Measurements from ENCODE around the gene PXMP2. TPM values are rescaled to one million over a fixed set of nuclear protein-coding genes. Genes with fewer than 3 reads are reported as not detected.

Gene PXMP2
- total RNA-seq, 3 donors from 2014 or later, result 29.0 to 50.9 (median 31.8) TPM

DNA sequence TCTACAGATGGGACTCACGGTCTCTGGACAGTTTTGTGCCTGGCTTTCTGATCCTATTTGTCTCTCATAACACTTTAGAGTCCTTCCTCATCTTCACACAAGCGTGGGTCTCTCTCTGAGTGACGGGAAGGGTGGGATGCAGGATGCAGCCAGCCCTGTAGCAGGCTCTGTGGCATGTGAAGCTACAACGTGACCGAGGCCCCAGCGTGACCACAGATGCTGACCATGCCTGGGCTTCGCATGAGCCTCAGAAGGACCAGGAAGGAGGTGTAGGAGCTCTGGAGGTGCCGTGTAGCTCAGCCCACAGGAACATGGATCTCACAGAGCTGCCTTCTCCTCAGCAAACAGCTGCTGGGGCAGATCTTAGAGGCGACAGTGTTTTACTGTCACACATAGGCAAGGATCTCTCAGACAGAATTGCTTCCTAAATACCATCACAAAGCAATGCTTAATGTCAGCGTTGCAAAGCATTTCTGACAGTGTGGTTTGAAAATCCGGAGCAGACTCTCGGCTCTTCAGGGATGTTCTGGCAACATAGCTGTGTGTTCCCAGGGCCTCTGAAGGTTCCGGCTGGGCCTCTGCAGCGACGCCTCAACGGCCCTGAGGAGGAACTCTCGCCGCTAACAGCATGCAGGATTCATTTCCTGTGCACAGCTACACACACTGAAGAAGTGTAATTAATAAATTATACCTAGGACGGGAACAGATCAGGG, 52.4 kb downstream of the PXMP2 start:
- DNase-seq (ENCODE audit: low spot score in 2 of 2), result no peak

GRCh38 chr12:132740313-132740646, 52.9 kb downstream of the PXMP2 start:
- intact Hi-C loops (cut with DNase I; ENCODE audit: low total_unique reads), result no loop called here
- peaks cover 11% of the 10 kb centered on the region for H3K36me3 ChIP-seq
- DNase-seq (ENCODE audit: low spot score in 2 of 2), result no peak

More for the DNA sequence above, 52.4 kb downstream of the PXMP2 start:
- no peaks in the 10 kb centered on the region for H3K4me1 ChIP-seq
- no peak overlapping the region for H3K4me3 ChIP-seq
- intact Hi-C loops (cut with DNase I; ENCODE audit: low total_unique reads), result no loop called here
- TF ChIP-seq POLR2A (IDR thresholded peaks at IDR 0.05), result no peak
- no peak for TF ChIP-seq POLR2AphosphoS5 (IDR thresholded peaks at IDR 0.05)
- no peak for TF ChIP-seq CTCF (IDR thresholded peaks at IDR 0.05)
- H3K27ac ChIP-seq, result no peak overlapping the region
- H3K27me3 ChIP-seq, result no peaks in the 10 kb centered on the region
- H3K9me3 ChIP-seq, result no peaks in the 10 kb centered on the region
- H3K36me3 ChIP-seq, result peaks cover 11% of the 10 kb centered on the region

GRCh38 chr12:132740652-132741051, 53.3 kb downstream of the PXMP2 start:
- Histone ChIP-seq H3K27ac (no peak overlapping the region), H3K27me3 (no peaks in the 10 kb centered on the region), H3K4me3 (no peak overlapping the region), H3K4me1 (no peaks in the 10 kb centered on the region), H3K9me3 (no peaks in the 10 kb centered on the region), H3K36me3 (peaks cover 11% of the 10 kb centered on the region)
- TF ChIP-seq POLR2AphosphoS5 (IDR thresholded peaks at IDR 0.05), result no peak
- TF ChIP-seq CTCF (IDR thresholded peaks at IDR 0.05), result no peak
- TF ChIP-seq POLR2A (IDR thresholded peaks at IDR 0.05), result no peak
- no peak for DNase-seq (ENCODE audit: low spot score in 2 of 2)
- intact Hi-C loops (cut with DNase I; ENCODE audit: low total_unique reads), result no loop called here

More at GRCh38 chr12:132740313-132740646, 52.9 kb downstream of the PXMP2 start:
- Histone ChIP-seq H3K4me3 (no peak overlapping the region), H3K27ac (no peak overlapping the region), H3K4me1 (no peaks in the 10 kb centered on the region), H3K9me3 (no peaks in the 10 kb centered on the region), H3K27me3 (no peaks in the 10 kb centered on the region)
- TF ChIP-seq POLR2AphosphoS5 (IDR thresholded peaks at IDR 0.05), result no peak
- TF ChIP-seq POLR2A (IDR thresholded peaks at IDR 0.05), result no peak
- no peak for TF ChIP-seq CTCF (IDR thresholded peaks at IDR 0.05)

- TF ChIP-seq CTCF (IDR thresholded peaks at IDR 0.05), result no peak
- TF ChIP-seq POLR2AphosphoS5 (IDR thresholded peaks at IDR 0.05), result no peak
- TF ChIP-seq POLR2A (IDR thresholded peaks at IDR 0.05), result no peak
- Histone ChIP-seq H3K36me3 (peaks cover 11% of the 10 kb centered on the region), H3K4me1 (no peaks in the 10 kb centered on the region), H3K9me3 (no peaks in the 10 kb centered on the region), H3K27me3 (no peaks in the 10 kb centered on the region), H3K27ac (no peak overlapping the region), H3K4me3 (no peak overlapping the region)
- intact Hi-C loops (cut with DNase I; ENCODE audit: low total_unique reads), result no loop called here
- DNase-seq (ENCODE audit: low spot score in 2 of 2), result no peak
Measured at GRCh38 chr12:132741620-132742019, 54.2 kb downstream of the PXMP2 start.

- H3K36me3 ChIP-seq, result peaks cover 11% of the 10 kb centered on the region
- DNase-seq (ENCODE audit: low spot score in 2 of 2), result no peak
- no peaks in the 10 kb centered on the region for H3K4me1 ChIP-seq
- no peak overlapping the region for H3K27ac ChIP-seq
- intact Hi-C loops (cut with DNase I; ENCODE audit: low total_unique reads), result no loop called here
- no peaks in the 10 kb centered on the region for H3K27me3 ChIP-seq
- TF ChIP-seq POLR2A (IDR thresholded peaks at IDR 0.05), result no peak
- TF ChIP-seq POLR2AphosphoS5 (IDR thresholded peaks at IDR 0.05), result no peak
- H3K9me3 ChIP-seq, result no peaks in the 10 kb centered on the region
- no peak overlapping the region for H3K4me3 ChIP-seq
Measured at GRCh38 chr12:132743831-132744230, 56.4 kb downstream of the PXMP2 start.

All from breast epithelium (tissue), 4 donors.